ENCODE measurements around the gene SPINT2. TPM values are rescaled to one million over a fixed set of nuclear protein-coding genes. Genes with fewer than 3 reads are reported as not detected.

The SPINT2 gene
- 42.1 TPM for polyA plus RNA-seq (2013, experiment 1 of 2)
- polyA plus RNA-seq (2013, experiment 2 of 2) = 42.3 TPM

GRCh38 chr19:38264486-38265212, at the start of gene SPINT2:
TSS of gene SPINT2 (plus strand) at chr19:38264573. CDS start at chr19:38264893, 320 bp downstream.
- Histone ChIP-seq H3K27ac (replicated peaks; ENCODE audit: low read length) (no peak within 1 kb of the TSS), H2BK12ac (ENCODE audit: low read length) (no peak within 1 kb of the TSS), H3K23ac (ENCODE audit: low read depth, low read length, poor library complexity) (peak within 1 kb of the TSS; percentile 98), H3K4me2 (ENCODE audit: insufficient read depth, low read length, poor library complexity, severe bottlenecking) (peak within 1 kb of the TSS; percentile 99), H3K4me1 (ENCODE audit: control insufficient read depth in 2 of 2, insufficient read depth in 1 of 2, low read depth in 1 of 2, low read length in 2 of 2) (peaks cover 14 to 22% of the 10 kb centered on the region in 2 donors), H3K36me3 (replicated peaks in 1 of 2; ENCODE audit: control insufficient read depth in 2 of 2, insufficient read depth in 2 of 2, low read length in 2 of 2) (no peaks in the 10 kb centered on the region), H3K79me1 (ENCODE audit: low read depth, low read length) (no peaks in the 10 kb centered on the region), H3K4me3 (ENCODE audit: low read length in 2 of 2) (peak within 1 kb of the TSS; percentile 40 to 92), H3K9me3 (replicated peaks in 1 of 2; ENCODE audit: control insufficient read depth in 2 of 2, insufficient read depth in 1 of 2, low read depth in 1 of 2, low read length in 2 of 2) (no peaks in the 10 kb centered on the region), H2BK15ac (ENCODE audit: low read length) (peak within 1 kb of the TSS; percentile 99), H3K27me3 (ENCODE audit: control insufficient read depth in 3 of 3, insufficient read depth in 3 of 3, low read depth in 1 of 3, low read length in 3 of 3) (peaks cover 0 to 59% (median 2%) of the 10 kb centered on the region in 3 experiments), H4K91ac (ENCODE audit: low read depth, low read length, poor library complexity) (peak within 1 kb of the TSS; percentile 3), H2AK5ac (ENCODE audit: low read depth, low read length) (peak within 1 kb of the TSS; percentile 20), H3K9ac (ENCODE audit: low read depth, low read length, poor library complexity) (peak within 1 kb of the TSS; percentile 90), H3K4ac (ENCODE audit: low read length) (peak within 1 kb of the TSS; percentile 97), H4K8ac (ENCODE audit: low read depth, low read length) (peak within 1 kb of the TSS; percentile 26), H3K14ac (ENCODE audit: low read length) (peak within 1 kb of the TSS; percentile 91), H2BK120ac (ENCODE audit: low read depth, low read length) (peak within 1 kb of the TSS; percentile 73), H2BK5ac (ENCODE audit: low read length) (peak within 1 kb of the TSS; percentile 18), H2AFZ (ENCODE audit: low read length) (peak within 1 kb of the TSS; percentile 91), H3K18ac (ENCODE audit: low read length) (peak within 1 kb of the TSS; percentile 98)
- no CpG with 5 or more reads among the region's 78 CpGs for WGBS, 2 donors (ENCODE audit: extremely low coverage in 2 of 2, insufficient read length in 2 of 2, insufficient replicate concordance in 1 of 2)
- DNase-seq (ENCODE audit: low spot score) = peak; percentile 65

GRCh38 chr19:38216785-38217641, 47.4 kb upstream of the SPINT2 start:
- Histone ChIP-seq H2BK120ac (ENCODE audit: low read depth, low read length) (no peak overlapping the region), H3K18ac (ENCODE audit: low read length) (no peak overlapping the region), H3K79me1 (ENCODE audit: low read depth, low read length) (peaks cover 6% of the 10 kb centered on the region), H2BK12ac (ENCODE audit: low read length) (no peak overlapping the region), H3K14ac (ENCODE audit: low read length) (no peak overlapping the region), H2BK5ac (ENCODE audit: low read length) (no peak overlapping the region), H3K4me3 (ENCODE audit: low read length in 2 of 2) (no peak overlapping the region), H2BK15ac (ENCODE audit: low read length) (no peak overlapping the region), H2AFZ (ENCODE audit: low read length) (no peak overlapping the region), H3K23ac (ENCODE audit: low read depth, low read length, poor library complexity) (no peak overlapping the region), H3K27me3 (ENCODE audit: control insufficient read depth in 3 of 3, insufficient read depth in 3 of 3, low read depth in 1 of 3, low read length in 3 of 3) (no peaks in the 10 kb centered on the region), H2AK5ac (ENCODE audit: low read depth, low read length) (no peak overlapping the region), H3K4me1 (ENCODE audit: control insufficient read depth in 2 of 2, insufficient read depth in 1 of 2, low read depth in 1 of 2, low read length in 2 of 2) (peaks cover 5 to 9% of the 10 kb centered on the region in 2 donors), H4K8ac (ENCODE audit: low read depth, low read length) (no peak overlapping the region), H3K4me2 (ENCODE audit: insufficient read depth, low read length, poor library complexity, severe bottlenecking) (no peak overlapping the region), H3K36me3 (replicated peaks in 1 of 2; ENCODE audit: control insufficient read depth in 2 of 2, insufficient read depth in 2 of 2, low read length in 2 of 2) (peaks cover 13 to 75% of the 10 kb centered on the region in 2 donors), H3K9me3 (replicated peaks in 1 of 2; ENCODE audit: control insufficient read depth in 2 of 2, insufficient read depth in 1 of 2, low read depth in 1 of 2, low read length in 2 of 2) (no peaks in the 10 kb centered on the region), H3K4ac (ENCODE audit: low read length) (no peak overlapping the region), H4K91ac (ENCODE audit: low read depth, low read length, poor library complexity) (no peak overlapping the region), H3K9ac (ENCODE audit: low read depth, low read length, poor library complexity) (no peak overlapping the region), H3K27ac (replicated peaks; ENCODE audit: low read length) (no peak overlapping the region)
- no peak for DNase-seq (ENCODE audit: low spot score)
- WGBS, 2 donors (ENCODE audit: extremely low coverage in 2 of 2, insufficient read length in 2 of 2, insufficient replicate concordance in 1 of 2) = no CpG with 5 or more reads among the region's 26 CpGs

GRCh38 chr19:38218204-38218603, 46.2 kb upstream of the SPINT2 start:
- no peak overlapping the region for H2AK5ac ChIP-seq (ENCODE audit: low read depth, low read length)
- no peak overlapping the region for H3K14ac ChIP-seq (ENCODE audit: low read length)
- H3K4ac ChIP-seq (ENCODE audit: low read length) = no peak overlapping the region
- H3K79me1 ChIP-seq (ENCODE audit: low read depth, low read length) = peaks cover 8% of the 10 kb centered on the region
- H2BK120ac ChIP-seq (ENCODE audit: low read depth, low read length) = no peak overlapping the region
- no peak overlapping the region for H4K8ac ChIP-seq (ENCODE audit: low read depth, low read length)
- H3K27ac ChIP-seq (replicated peaks; ENCODE audit: low read length) = no peak overlapping the region
- H3K9ac ChIP-seq (ENCODE audit: low read depth, low read length, poor library complexity) = no peak overlapping the region
- H2BK5ac ChIP-seq (ENCODE audit: low read length) = no peak overlapping the region
- no peak overlapping the region for H4K91ac ChIP-seq (ENCODE audit: low read depth, low read length, poor library complexity)
- no peak overlapping the region for H3K18ac ChIP-seq (ENCODE audit: low read length)
- H3K4me3 ChIP-seq (ENCODE audit: low read length in 2 of 2) = no peak overlapping the region
- DNase-seq (ENCODE audit: low spot score) = no peak
- no peak overlapping the region for H2BK15ac ChIP-seq (ENCODE audit: low read length)
- no peak overlapping the region for H2AFZ ChIP-seq (ENCODE audit: low read length)
- H3K9me3 ChIP-seq (replicated peaks in 1 of 2; ENCODE audit: control insufficient read depth in 2 of 2, insufficient read depth in 1 of 2, low read depth in 1 of 2, low read length in 2 of 2) = no peaks in the 10 kb centered on the region
- no peak overlapping the region for H2BK12ac ChIP-seq (ENCODE audit: low read length)
- H3K36me3 ChIP-seq (replicated peaks in 1 of 2; ENCODE audit: control insufficient read depth in 2 of 2, insufficient read depth in 2 of 2, low read length in 2 of 2) = peaks cover 13 to 75% of the 10 kb centered on the region in 2 donors
- no peaks in the 10 kb centered on the region for H3K27me3 ChIP-seq (ENCODE audit: control insufficient read depth in 3 of 3, insufficient read depth in 3 of 3, low read depth in 1 of 3, low read length in 3 of 3)
- H3K4me2 ChIP-seq (ENCODE audit: insufficient read depth, low read length, poor library complexity, severe bottlenecking) = no peak overlapping the region
- no CpG with 5 or more reads among the region's 3 CpGs for WGBS, 2 donors (ENCODE audit: extremely low coverage in 2 of 2, insufficient read length in 2 of 2, insufficient replicate concordance in 1 of 2)
- peaks cover 8 to 9% of the 10 kb centered on the region in 2 donors for H3K4me1 ChIP-seq (ENCODE audit: control insufficient read depth in 2 of 2, insufficient read depth in 1 of 2, low read depth in 1 of 2, low read length in 2 of 2)
- no peak overlapping the region for H3K23ac ChIP-seq (ENCODE audit: low read depth, low read length, poor library complexity)

GRCh38 chr19:38219221-38219620, 45.2 kb upstream of the SPINT2 start:
- H3K9ac ChIP-seq (ENCODE audit: low read depth, low read length, poor library complexity) = no peak overlapping the region
- H2AK5ac ChIP-seq (ENCODE audit: low read depth, low read length) = no peak overlapping the region
- peaks cover 0 to under 1% (median 0%) of the 10 kb centered on the region in 3 experiments for H3K27me3 ChIP-seq (ENCODE audit: control insufficient read depth in 3 of 3, insufficient read depth in 3 of 3, low read depth in 1 of 3, low read length in 3 of 3)
- no peak overlapping the region for H3K27ac ChIP-seq (replicated peaks; ENCODE audit: low read length)
- DNase-seq (ENCODE audit: low spot score) = no peak
- H3K4me1 ChIP-seq (ENCODE audit: control insufficient read depth in 2 of 2, insufficient read depth in 1 of 2, low read depth in 1 of 2, low read length in 2 of 2) = peaks cover 3 to 7% of the 10 kb centered on the region in 2 donors
- no peak overlapping the region for H2BK12ac ChIP-seq (ENCODE audit: low read length)
- no peak overlapping the region for H4K91ac ChIP-seq (ENCODE audit: low read depth, low read length, poor library complexity)
- H3K79me1 ChIP-seq (ENCODE audit: low read depth, low read length) = peaks cover 8% of the 10 kb centered on the region
- H2AFZ ChIP-seq (ENCODE audit: low read length) = no peak overlapping the region
- no peak overlapping the region for H3K4me2 ChIP-seq (ENCODE audit: insufficient read depth, low read length, poor library complexity, severe bottlenecking)
- no CpG with 5 or more reads among the region's 10 CpGs for WGBS, 2 donors (ENCODE audit: extremely low coverage in 2 of 2, insufficient read length in 2 of 2, insufficient replicate concordance in 1 of 2)
- no peak overlapping the region for H2BK15ac ChIP-seq (ENCODE audit: low read length)
- H3K4ac ChIP-seq (ENCODE audit: low read length) = no peak overlapping the region
- no peak overlapping the region for H3K18ac ChIP-seq (ENCODE audit: low read length)
- no peak overlapping the region for H4K8ac ChIP-seq (ENCODE audit: low read depth, low read length)
- no peak overlapping the region for H3K4me3 ChIP-seq (ENCODE audit: low read length in 2 of 2)
- H3K14ac ChIP-seq (ENCODE audit: low read length) = no peak overlapping the region
- H2BK5ac ChIP-seq (ENCODE audit: low read length) = no peak overlapping the region
- peaks cover 0 to under 1% of the 10 kb centered on the region in 2 donors for H3K9me3 ChIP-seq (replicated peaks in 1 of 2; ENCODE audit: control insufficient read depth in 2 of 2, insufficient read depth in 1 of 2, low read depth in 1 of 2, low read length in 2 of 2)
- H3K23ac ChIP-seq (ENCODE audit: low read depth, low read length, poor library complexity) = no peak overlapping the region
- peaks cover 12 to 65% of the 10 kb centered on the region in 2 donors for H3K36me3 ChIP-seq (replicated peaks in 1 of 2; ENCODE audit: control insufficient read depth in 2 of 2, insufficient read depth in 2 of 2, low read length in 2 of 2)
- no peak overlapping the region for H2BK120ac ChIP-seq (ENCODE audit: low read depth, low read length)

All from neuronal stem cell (in vitro differentiated cells).